Measurements from ENCODE around the gene DNER. TPM values are rescaled to one million over a fixed set of nuclear protein-coding genes. Genes with fewer than 3 reads are reported as not detected.

The DNER gene
- polyA plus RNA-seq, 1 of the 3 experiments (the other 2 are of a cell fraction), result 1.4 TPM

GRCh38 chr2:229319558-229319957, 394.8 kb downstream of the DNER start:
- H3K4me3 ChIP-seq (ENCODE audit: low read depth in 2 of 2, low read length in 1 of 2), result no peak overlapping the region
- TF ChIP-seq TAF1 (IDR thresholded peaks at IDR 0.05; ENCODE audit: borderline replicate concordance, low read depth, low read length), result no peak
- TF ChIP-seq SIN3A (IDR thresholded peaks at IDR 0.05; ENCODE audit: borderline replicate concordance, low read depth, low read length), result no peak
- TF ChIP-seq RAD21 (IDR thresholded peaks at IDR 0.05; ENCODE audit: low read length), result no peak
- no peak for TF ChIP-seq TEAD4 (IDR thresholded peaks at IDR 0.05; ENCODE audit: borderline replicate concordance, insufficient read depth)
- no peak overlapping the region for H3K9ac ChIP-seq
- H2AFZ ChIP-seq (ENCODE audit: low read depth), result no peak overlapping the region
- no peaks in the 10 kb centered on the region for H3F3A ChIP-seq (replicated peaks; ENCODE audit: insufficient read depth)
- H3K27ac ChIP-seq (ENCODE audit: low read depth in 2 of 2, low read length in 1 of 2), result no peak overlapping the region
- no peaks in the 10 kb centered on the region for H3K9me3 ChIP-seq
- H4K20me1 ChIP-seq (ENCODE audit: insufficient read depth), result no peaks in the 10 kb centered on the region
- no peaks in the 10 kb centered on the region for H3K27me3 ChIP-seq (ENCODE audit: insufficient read depth)
- 35% methylated on average over 3 of the region's 3 CpGs for WGBS (ENCODE audit: low lambda C conversion rate)
- no peak for DNase-seq
- no peaks in the 10 kb centered on the region for H3K36me3 ChIP-seq (replicated peaks in 1 of 2; ENCODE audit: control insufficient read depth in 1 of 2, insufficient read depth in 2 of 2, low read length in 1 of 2)
- no peak overlapping the region for H3K4me2 ChIP-seq
- ChIA-PET CTCF (interaction anchor here (1.5 kb wide), 1 partner anchor 630 kb away, joined by 3 read pairs; no protein-coding TSS in a partner anchor), POLR2A (no interaction called here)
- no peaks in the 10 kb centered on the region for H3K4me1 ChIP-seq (ENCODE audit: control insufficient read depth in 1 of 2, insufficient read depth in 2 of 2, low read depth in 1 of 2, low read length in 1 of 2)
- no peaks in the 10 kb centered on the region for H3K9me2 ChIP-seq
- no peaks in the 10 kb centered on the region for H3K79me2 ChIP-seq (ENCODE audit: insufficient read depth)

GRCh38 chr2:229314117-229314516, 400.2 kb downstream of the DNER start:
- Histone ChIP-seq H3K4me1 (ENCODE audit: control insufficient read depth in 1 of 2, insufficient read depth in 2 of 2, low read depth in 1 of 2, low read length in 1 of 2) (no peaks in the 10 kb centered on the region), H3K9me3 (no peaks in the 10 kb centered on the region), H3K36me3 (replicated peaks in 1 of 2; ENCODE audit: control insufficient read depth in 1 of 2, insufficient read depth in 2 of 2, low read length in 1 of 2) (no peaks in the 10 kb centered on the region), H3F3A (replicated peaks; ENCODE audit: insufficient read depth) (no peaks in the 10 kb centered on the region), H3K27me3 (ENCODE audit: insufficient read depth) (no peaks in the 10 kb centered on the region), H3K9ac (no peak overlapping the region), H3K79me2 (ENCODE audit: insufficient read depth) (no peaks in the 10 kb centered on the region), H4K20me1 (ENCODE audit: insufficient read depth) (no peaks in the 10 kb centered on the region), H3K9me2 (no peaks in the 10 kb centered on the region), H3K4me2 (no peak overlapping the region), H2AFZ (ENCODE audit: low read depth) (no peak overlapping the region), H3K4me3 (ENCODE audit: low read depth in 2 of 2, low read length in 1 of 2) (no peak overlapping the region), H3K27ac (ENCODE audit: low read depth in 2 of 2, low read length in 1 of 2) (no peak overlapping the region)
- POLR2A ChIA-PET, result no interaction called here
- no peak for DNase-seq
- CTCF ChIA-PET, result no interaction called here
- 43% methylated on average over 5 of the region's 5 CpGs for WGBS (ENCODE audit: low lambda C conversion rate)
- no peak for TF ChIP-seq PBX3 (IDR thresholded peaks at IDR 0.05)
- TF ChIP-seq EP300 (IDR thresholded peaks at IDR 0.05; ENCODE audit: borderline replicate concordance in 1 of 2, low read depth in 1 of 2, low read length in 1 of 2), result no peak
- no peak for TF ChIP-seq EZH2phosphoT487 (IDR thresholded peaks at IDR 0.05; ENCODE audit: borderline replicate concordance, low read depth)
- no peak for TF ChIP-seq TCF12 (IDR thresholded peaks at IDR 0.05)
- TF ChIP-seq FOSL2 (IDR thresholded peaks at IDR 0.05; ENCODE audit: borderline replicate concordance, low read depth), result no peak
- TF ChIP-seq RAD21 (IDR thresholded peaks at IDR 0.05; ENCODE audit: low read length), result no peak
- no peak for TF ChIP-seq JUND (IDR thresholded peaks at IDR 0.05)
- no peak for TF ChIP-seq RFX5 (IDR thresholded peaks at IDR 0.05; ENCODE audit: low read length)
- no peak for TF ChIP-seq SMC3 (IDR thresholded peaks at IDR 0.05; ENCODE audit: low read depth, low read length)
- TF ChIP-seq RCOR1 (IDR thresholded peaks at IDR 0.05; ENCODE audit: low read length), result no peak
- TF ChIP-seq IRF3 (IDR thresholded peaks at IDR 0.05; ENCODE audit: low read depth, low read length), result no peak
- no peak for TF ChIP-seq TAF1 (IDR thresholded peaks at IDR 0.05; ENCODE audit: borderline replicate concordance, low read depth, low read length)
- TF ChIP-seq USF1 (IDR thresholded peaks at IDR 0.05; ENCODE audit: borderline replicate concordance, low read depth), result no peak
- TF ChIP-seq SIN3A (IDR thresholded peaks at IDR 0.05; ENCODE audit: borderline replicate concordance, low read depth, low read length), result no peak
- no peak for TF ChIP-seq FOXJ3 (CRISPR knock-in tag; IDR thresholded peaks at IDR 0.05)
- TF ChIP-seq YY1 (IDR thresholded peaks at IDR 0.05; ENCODE audit: low read depth), result no peak
- no peak for TF ChIP-seq MAX (IDR thresholded peaks at IDR 0.05; ENCODE audit: low read depth)
- no peak for TF ChIP-seq REST (IDR thresholded peaks at IDR 0.05; ENCODE audit: low read depth, low read length)
- TF ChIP-seq TEAD4 (IDR thresholded peaks at IDR 0.05; ENCODE audit: borderline replicate concordance, insufficient read depth), result no peak
- TF ChIP-seq MXI1 (IDR thresholded peaks at IDR 0.05; ENCODE audit: low read depth, low read length), result no peak
